HCT116 (cell line): Measurements from ENCODE around the gene CD40LG. TPM values are rescaled to one million over a fixed set of nuclear protein-coding genes. Genes with fewer than 3 reads are reported as not detected.

Experiments used
- ATAC-seq: fragments of 200-7000 bp; cut with Tn5 transposase; 2 replicates; pipeline ENCODE4 v1.9.1; 2020; ENCODE audit warnings: mild to moderate bottlenecking, moderate library complexity
- BruUV-seq: library from RNA; stranded (reverse); fragments of 400-500 nt; replicated peaks from 2 replicates; lab custom pipeline; 2021; lab: Mats Ljungman, UMichigan
- CTCF ChIA-PET: fragments of 300-600 bp; sonication (Branson Sonifier 250); formaldehyde crosslinking; loops from one replicate; lab custom pipeline; 2021; ENCODE audit warnings: antibody characterized with exemption; lab: Charles Lee
- POLR2A ChIA-PET: fragments of 300-600, 350-600 bp; sonication (Branson Sonifier 250); formaldehyde crosslinking; loops from one replicate; lab custom pipeline; 2021; ENCODE audit warnings: antibody characterized with exemption; lab: Charles Lee
- RAD21 ChIA-PET, 2 experiments: fragments of 300-600 bp; sonication (Branson Sonifier 250); formaldehyde crosslinking; loops; one replicate each; lab custom pipeline; 2023; ENCODE audit warnings: low total read pairs in 2 of 2; ENCODE audit not compliant: uncharacterized antibody in 2 of 2, unreplicated experiment in 2 of 2, low non-redundant PET in 1 of 2; lab: Charles Lee
- DNase-seq: peaks from one replicate; pipeline ENCODE4 v3.0.0-alpha.2; 2010; ENCODE audit warnings: low read depth, low spot score
- H2AFZ ChIP-seq: fragments of 200-600 bp; shearing (Covaris generic), sonication (generic); 2 replicates; pipeline ENCODE4 v1.6.1; 2017; ENCODE audit warnings: low read depth, mixed run types, mixed read lengths, antibody characterized with exemption, low read length; ENCODE audit not compliant: poor library complexity, severe bottlenecking
- H3K27ac ChIP-seq: 2 replicates; pipeline ENCODE4 v1.5.1; 2012; ENCODE audit warnings: low read depth, low read length
- H3K27me3 ChIP-seq: fragments of 200-600 bp; sonication (generic); 2 replicates; pipeline ENCODE4 v1.6.1; 2016; ENCODE audit warnings: mixed run types, low read length, mixed read lengths; ENCODE audit not compliant: insufficient read depth
- H3K36me3 ChIP-seq, 2 experiments: fragments of 200-500 bp in 1 of 2; fragments of 200-600 bp in 1 of 2; sonication (Bioruptor generic) in 1 of 2; sonication (generic) in 1 of 2; 2 replicates each; pipeline versions ENCODE4 v1.5.1 to v1.6.1; 2014 to 2016; ENCODE audit warnings: low read length in 2 of 2, inconsistent platforms in 1 of 2, mixed read lengths in 1 of 2, mixed run types in 1 of 2; ENCODE audit not compliant: insufficient read depth in 2 of 2, control insufficient read depth in 1 of 2
- H3K4me1 ChIP-seq, 2 experiments: fragments of 200-600 bp in 1 of 2; sonication (generic) in 1 of 2; 2 replicates each; pipeline versions ENCODE4 v1.5.1 to v1.6.1; 2012 to 2017; ENCODE audit warnings: low read length in 2 of 2, inconsistent platforms in 1 of 2, mild to moderate bottlenecking in 1 of 2, mixed read lengths in 1 of 2, mixed run types in 1 of 2, moderate library complexity in 1 of 2; ENCODE audit not compliant: insufficient read depth in 2 of 2, control insufficient read depth in 1 of 2
- H3K4me2 ChIP-seq: fragments of 200-600 bp; sonication (generic); 2 replicates; pipeline ENCODE4 v1.6.1; 2017; ENCODE audit warnings: mixed run types, low read length, mixed read lengths
- H3K4me3 ChIP-seq, 2 experiments: fragments of 200-600 bp in 1 of 2; sonication (generic) in 1 of 2; replicated peaks in 1 of 2; 2 replicates each; pipeline ENCODE4 v1.5.1; 2011 to 2016; ENCODE audit warnings: low read length in 2 of 2, control low read depth in 1 of 2, low read depth in 1 of 2, mild to moderate bottlenecking in 1 of 2, mixed read lengths in 1 of 2, mixed run types in 1 of 2
- H3K79me2 ChIP-seq: fragments of 200-600 bp; sonication (generic); 2 replicates; pipeline ENCODE4 v1.6.1; 2017; ENCODE audit warnings: mild to moderate bottlenecking, mixed run types, low read length, moderate library complexity, mixed read lengths; ENCODE audit not compliant: insufficient read depth
- H3K9ac ChIP-seq: fragments of 200-600 bp; sonication (generic); 2 replicates; pipeline ENCODE4 v1.6.1; 2016; ENCODE audit warnings: low read length, mixed read lengths
- H3K9me2 ChIP-seq: fragments of 200-600 bp; sonication (generic), shearing (Covaris generic); 2 replicates; pipeline ENCODE4 v1.6.1; 2017; ENCODE audit warnings: mixed run types, mild to moderate bottlenecking, moderate library complexity; ENCODE audit not compliant: insufficient read depth
- H3K9me3 ChIP-seq, 2 experiments: fragments of 200-500 bp in 1 of 2; fragments of 200-600 bp in 1 of 2; sonication (Bioruptor generic) in 1 of 2; sonication (generic) in 1 of 2; 2 replicates each; pipeline ENCODE4 v1.6.1; 2014 to 2017; ENCODE audit warnings: low read length in 2 of 2, mixed read lengths in 2 of 2, inconsistent platforms in 1 of 2, low read depth in 1 of 2, mild to moderate bottlenecking in 1 of 2, mixed run types in 1 of 2, moderate library complexity in 1 of 2; ENCODE audit not compliant: control insufficient read depth in 1 of 2, insufficient read depth in 1 of 2
- H4K20me1 ChIP-seq: fragments of 200-600 bp; sonication (generic), shearing (Covaris generic); 2 replicates; pipeline ENCODE4 v1.6.1; 2017; ENCODE audit warnings: mixed run types, mild to moderate bottlenecking, moderate library complexity; ENCODE audit not compliant: insufficient read depth
- ATF3 ChIP-seq: IDR thresholded peaks from 2 replicates; pipeline ENCODE4 v1.6.1; 2012
- CBX3 ChIP-seq: IDR thresholded peaks from 2 replicates; pipeline ENCODE4 v1.6.1; 2012; ENCODE audit warnings: low read depth
- ELF1 ChIP-seq: IDR thresholded peaks from 2 replicates; pipeline ENCODE4 v1.6.1; 2012; ENCODE audit warnings: low read depth, borderline replicate concordance
- EZH2 ChIP-seq: fragments of 200-600 bp; sonication (generic); IDR thresholded peaks from 2 replicates; pipeline ENCODE4 v1.6.1; 2017; ENCODE audit warnings: antibody characterized with exemption, mixed run types
- POLR2AphosphoS5 ChIP-seq: IDR thresholded peaks from 2 replicates; pipeline ENCODE4 v1.6.1; 2011; ENCODE audit warnings: mild to moderate bottlenecking, low read depth, low read length, moderate library complexity
- RAD21 ChIP-seq: IDR thresholded peaks from 2 replicates; pipeline ENCODE4 v1.6.1; 2012; ENCODE audit warnings: low read depth, mild to moderate bottlenecking
- REST ChIP-seq: IDR thresholded peaks from 2 replicates; pipeline ENCODE4 v1.6.1; 2012; ENCODE audit warnings: low read depth
- SIN3A ChIP-seq: IDR thresholded peaks from 2 replicates; pipeline ENCODE4 v1.6.1; 2012; ENCODE audit warnings: low read depth
- SP1 ChIP-seq: IDR thresholded peaks from 2 replicates; pipeline ENCODE4 v1.6.1; 2012; ENCODE audit warnings: low read depth
- SRF ChIP-seq: IDR thresholded peaks from 2 replicates; pipeline ENCODE4 v1.6.1; 2012; ENCODE audit warnings: low read depth
- TCF7L2 ChIP-seq: IDR thresholded peaks from 2 replicates; pipeline ENCODE4 v1.7.0; 2011; ENCODE audit warnings: borderline replicate concordance, inconsistent platforms; ENCODE audit not compliant: insufficient read depth, insufficient read length; ENCODE audit errors: extremely low read depth
- YY1 ChIP-seq: IDR thresholded peaks from 2 replicates; pipeline ENCODE4 v1.6.1; 2011; ENCODE audit warnings: low read length, low read depth, moderate library complexity, mild to moderate bottlenecking; ENCODE audit not compliant: insufficient replicate concordance; ENCODE audit errors: extremely low read depth
- ZBTB33 ChIP-seq: IDR thresholded peaks from 2 replicates; pipeline ENCODE4 v1.6.1; 2011; ENCODE audit warnings: mild to moderate bottlenecking, low read length, moderate library complexity; ENCODE audit not compliant: insufficient replicate concordance; ENCODE audit errors: extremely low read depth
- ZFX ChIP-seq: fragments of 450-650 bp; IDR thresholded peaks from 2 replicates; pipeline ENCODE4 v1.6.1; 2017
- ZNF274 ChIP-seq: fragments of 200-500 bp; sonication (Bioruptor generic); IDR thresholded peaks from 2 replicates; pipeline ENCODE4 v1.6.1; 2014; ENCODE audit warnings: mild to moderate bottlenecking, low read depth, low read length, inconsistent platforms
- intact Hi-C: fragments of 100-400 bp; cut with micrococcal nuclease; formaldehyde crosslinking; loops from 2 replicates; pipeline ENCODE4 v1.10.0; 2022
- total RNA-seq: library from RNA; stranded (reverse); gene quantifications from one replicate; pipeline ENCODE4 v1.2.1, GENCODE V29; 2021; ENCODE audit not compliant: unreplicated experiment

Gene CD40LG
- total RNA-seq, 1 experiment from 2014 or later = not detected

GRCh38 chrX:136630881-136631280 lies 17.1 kb upstream of the CD40LG start:
- CTCF ChIA-PET = no interaction called here
- no peak for TF ChIP-seq ZFX
- TF ChIP-seq ZNF274 = no peak
- TF ChIP-seq SRF = no peak
- no peak for TF ChIP-seq EZH2
- TF ChIP-seq RAD21 = no peak
- no peak for TF ChIP-seq ATF3
- no peak for TF ChIP-seq ZBTB33
- no peak for TF ChIP-seq YY1
- no peak for TF ChIP-seq ELF1
- no peak for TF ChIP-seq SP1
- no peak for TF ChIP-seq TCF7L2
- TF ChIP-seq SIN3A = no peak
- TF ChIP-seq POLR2AphosphoS5 = no peak
- TF ChIP-seq CBX3 = no peak
- no peak for TF ChIP-seq REST
- Histone ChIP-seq H3K4me2 (no peak overlapping the region), H3K36me3 (no peaks in the 10 kb centered on the region), H3K9me2 (no peaks in the 10 kb centered on the region), H3K79me2 (no peaks in the 10 kb centered on the region), H3K27ac (no peak overlapping the region), H3K4me3 (no peak overlapping the region), H3K27me3 (no peaks in the 10 kb centered on the region; the same call in 1 of the 2 replicates), H2AFZ (no peak overlapping the region), H3K9ac (no peak overlapping the region), H3K4me1 (no peaks in the 10 kb centered on the region), H3K9me3 (no peaks in the 10 kb centered on the region), H4K20me1 (no peaks in the 10 kb centered on the region)
- DNase-seq (no peak), ATAC-seq (no peak)
- BruUV-seq = no TSS peak
- POLR2A ChIA-PET = no interaction called here
- intact Hi-C loops = no loop called here
- RAD21 ChIA-PET = no interaction called here
